GM23338 (cell line): Measurements from ENCODE around the gene AK2. TPM values are rescaled to one million over a fixed set of nuclear protein-coding genes. Genes with fewer than 3 reads are reported as not detected.

Experiments used
- ATAC-seq: fragments of 200-7000 bp; cut with Tn5 transposase; 3 replicates; pipeline ENCODE4 v1.9.1; 2020
- DNase-seq: peaks from one replicate; pipeline ENCODE4 v3.0.0-alpha.2; 2015; ENCODE audit warnings: low spot score
- H2AFZ ChIP-seq: fragments of 200-600 bp; sonication (generic); 2 replicates; pipeline ENCODE4 v1.8.0; 2016; ENCODE audit warnings: antibody characterized with exemption, mild to moderate bottlenecking, moderate library complexity
- H3F3A ChIP-seq: fragments of 200-600 bp; sonication (generic); replicated peaks from 2 replicates; pipeline ENCODE4 v1.8.0; 2017; ENCODE audit warnings: antibody characterized with exemption, mixed run types, low read depth
- H3K27ac ChIP-seq: fragments of 200-600 bp; sonication (generic); 2 replicates; pipeline ENCODE4 v1.6.1; 2016; ENCODE audit warnings: low read depth
- H3K27me3 ChIP-seq: fragments of 200-600 bp; sonication (generic); 2 replicates; pipeline ENCODE4 v1.8.0; 2016; ENCODE audit warnings: mild to moderate bottlenecking, mixed run types, moderate library complexity; ENCODE audit not compliant: insufficient read depth
- H3K36me3 ChIP-seq: fragments of 200-600 bp; sonication (generic); 2 replicates; pipeline ENCODE4 v1.8.0; 2016; ENCODE audit warnings: mild to moderate bottlenecking; ENCODE audit not compliant: insufficient read depth
- H3K4me1 ChIP-seq: fragments of 200-600 bp; sonication (generic); 2 replicates; pipeline ENCODE4 v1.8.0; 2016; ENCODE audit warnings: mild to moderate bottlenecking, moderate library complexity; ENCODE audit not compliant: insufficient read depth
- H3K4me2 ChIP-seq: fragments of 200-600 bp; sonication (generic); 2 replicates; pipeline ENCODE4 v1.7.1; 2017; ENCODE audit warnings: mixed run types
- H3K4me3 ChIP-seq: fragments of 200-600 bp; sonication (generic); 2 replicates; pipeline ENCODE4 v1.6.1; 2016; ENCODE audit warnings: mixed run types
- H3K79me2 ChIP-seq: fragments of 200-600 bp; sonication (generic); replicated peaks from 2 replicates; pipeline ENCODE4 v1.8.0; 2017; ENCODE audit warnings: mild to moderate bottlenecking; ENCODE audit not compliant: insufficient read depth
- H3K9me2 ChIP-seq: fragments of 200-600 bp; sonication (generic); 2 replicates; pipeline ENCODE4 v1.8.0; 2017; ENCODE audit not compliant: insufficient read depth
- H4K20me1 ChIP-seq: fragments of 200-600 bp; sonication (generic); replicated peaks from 2 replicates; pipeline ENCODE4 v1.8.0; 2017; ENCODE audit warnings: mild to moderate bottlenecking; ENCODE audit not compliant: insufficient read depth
- H3K27ac Mint-ChIP-seq: 2 replicates; pipeline ENCODE4 v1.8.0; 2020; ENCODE audit warnings: inconsistent platforms, mild to moderate bottlenecking, moderate library complexity, mixed read lengths
- H3K27me3 Mint-ChIP-seq: 3 replicates; pipeline ENCODE4 v1.8.0; 2022; ENCODE audit warnings: low read depth, mild to moderate bottlenecking, moderate library complexity, mixed read lengths, inconsistent platforms; ENCODE audit not compliant: insufficient read depth, poor library complexity
- H3K36me3 Mint-ChIP-seq: 3 replicates; pipeline ENCODE4 v1.8.0; 2021; ENCODE audit warnings: low read depth, mild to moderate bottlenecking, inconsistent platforms, moderate library complexity, mixed read lengths
- H3K4me1 Mint-ChIP-seq: 3 replicates; pipeline ENCODE4 v1.8.0; 2020; ENCODE audit warnings: mild to moderate bottlenecking, inconsistent platforms, mixed read lengths
- H3K4me3 Mint-ChIP-seq: 3 replicates; pipeline ENCODE4 v1.8.0; 2021; ENCODE audit warnings: moderate library complexity, mild to moderate bottlenecking, inconsistent platforms, mixed read lengths
- H3K9me3 Mint-ChIP-seq: 3 replicates; pipeline ENCODE4 v1.8.0; 2020; ENCODE audit warnings: moderate library complexity, mild to moderate bottlenecking, inconsistent platforms, mixed read lengths
- CREB1 ChIP-seq: fragments of 250-450 bp; sonication (Bioruptor Pico); IDR thresholded peaks from 2 replicates; pipeline ENCODE4 v1.5.0; 2020; ENCODE audit warnings: low read depth, mild to moderate bottlenecking, moderate library complexity
- EZH2 ChIP-seq: fragments of 200-600 bp; sonication (generic); IDR thresholded peaks from one replicate; pipeline ENCODE4 v1.8.0; 2017; ENCODE audit warnings: antibody characterized with exemption, mild to moderate bottlenecking, low read depth; ENCODE audit not compliant: unreplicated experiment
- EZH2phosphoT487 ChIP-seq: fragments of 200-600 bp; sonication (generic); IDR thresholded peaks from one replicate; pipeline ENCODE4 v1.8.1; 2018; ENCODE audit warnings: antibody characterized with exemption; ENCODE audit not compliant: unreplicated experiment
- JUNB ChIP-seq: IDR thresholded peaks from one replicate; pipeline ENCODE4 v1.6.1; 2016; ENCODE audit warnings: antibody characterized with exemption; ENCODE audit not compliant: unreplicated experiment
- NANOG ChIP-seq: IDR thresholded peaks from 2 replicates; pipeline ENCODE4 v1.6.1; 2016; ENCODE audit warnings: antibody characterized with exemption, borderline replicate concordance
- STAT1 ChIP-seq: IDR thresholded peaks from one replicate; pipeline ENCODE4 v1.6.1; 2016; ENCODE audit warnings: antibody characterized with exemption; ENCODE audit not compliant: unreplicated experiment
- ZNF114 ChIP-seq: fragments of 250-450 bp; sonication (Bioruptor Pico); IDR thresholded peaks from 2 replicates; pipeline ENCODE4 v1.5.0; 2020; ENCODE audit warnings: mild to moderate bottlenecking, moderate library complexity
- ZNF331 ChIP-seq: fragments of 250-450 bp; sonication (Bioruptor Pico); IDR thresholded peaks from 2 replicates; pipeline ENCODE4 v1.5.0; 2020; ENCODE audit warnings: low read depth, mild to moderate bottlenecking, moderate library complexity
- polyA plus RNA-seq: library from polyadenylated mRNA; unstranded; fragments of >200 nt; fragmentation: Nextera tagmentation; extraction: Ambion mirVana; gene quantifications from 2 replicates; pipeline ENCODE4 v1.2.1, GENCODE V29; 2016
- total RNA-seq: library from RNA; depleted of rRNA; stranded (reverse); fragments of >200 nt; shearing (Covaris generic); gene quantifications from 2 replicates; pipeline ENCODE4 v1.2.3, GENCODE V29; 2014
- TF ChIP-seq, protein P1 (sequence below): IDR thresholded peaks from one replicate; pipeline ENCODE4 v1.6.1; 2018; ENCODE audit warnings: antibody characterized with exemption; ENCODE audit not compliant: unreplicated experiment
- TF ChIP-seq, protein P2 (sequence below), 2 experiments: fragments of 200-600 bp in 1 of 2; sonication (generic) in 1 of 2; conservative IDR thresholded peaks; 2 replicates each; pipeline versions ENCODE4 v1.5.1 to v1.6.1; 2016 to 2017; ENCODE audit warnings: antibody characterized with exemption in 2 of 2, low read depth in 2 of 2, mild to moderate bottlenecking in 2 of 2, moderate library complexity in 1 of 2

The AK2 gene
- total and polyA plus RNA-seq, 2 experiments from 2014 or later, result 125 to 142 TPM

DNA sequence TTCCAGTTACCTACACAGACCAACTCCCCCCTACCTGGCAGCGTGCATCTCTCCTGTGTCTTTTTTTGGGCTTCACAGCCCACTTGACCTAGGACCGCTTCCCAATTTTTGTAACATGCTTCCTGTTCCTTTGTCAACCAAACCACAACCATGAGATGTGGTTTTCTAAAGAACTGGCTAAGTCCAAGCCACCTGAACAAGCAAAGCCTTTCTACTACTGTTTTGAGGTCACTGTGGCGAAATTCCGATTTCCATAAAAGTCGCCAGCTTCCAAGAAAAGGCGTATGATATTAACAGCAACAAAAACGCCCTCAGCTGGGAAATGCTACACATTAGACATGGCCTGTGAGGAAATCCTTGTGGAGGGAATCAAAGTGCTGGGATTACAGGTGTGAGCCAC is 12.7 kb upstream of the AK2 start (continued):
- TF ChIP-seq ZNF114 (CRISPR knock-in tag) (no peak), CREB1 (CRISPR knock-in tag) (no peak), EZH2phosphoT487 (no peak), JUNB (no peak), NANOG (no peak)
- TF ChIP-seq, protein P1, sequence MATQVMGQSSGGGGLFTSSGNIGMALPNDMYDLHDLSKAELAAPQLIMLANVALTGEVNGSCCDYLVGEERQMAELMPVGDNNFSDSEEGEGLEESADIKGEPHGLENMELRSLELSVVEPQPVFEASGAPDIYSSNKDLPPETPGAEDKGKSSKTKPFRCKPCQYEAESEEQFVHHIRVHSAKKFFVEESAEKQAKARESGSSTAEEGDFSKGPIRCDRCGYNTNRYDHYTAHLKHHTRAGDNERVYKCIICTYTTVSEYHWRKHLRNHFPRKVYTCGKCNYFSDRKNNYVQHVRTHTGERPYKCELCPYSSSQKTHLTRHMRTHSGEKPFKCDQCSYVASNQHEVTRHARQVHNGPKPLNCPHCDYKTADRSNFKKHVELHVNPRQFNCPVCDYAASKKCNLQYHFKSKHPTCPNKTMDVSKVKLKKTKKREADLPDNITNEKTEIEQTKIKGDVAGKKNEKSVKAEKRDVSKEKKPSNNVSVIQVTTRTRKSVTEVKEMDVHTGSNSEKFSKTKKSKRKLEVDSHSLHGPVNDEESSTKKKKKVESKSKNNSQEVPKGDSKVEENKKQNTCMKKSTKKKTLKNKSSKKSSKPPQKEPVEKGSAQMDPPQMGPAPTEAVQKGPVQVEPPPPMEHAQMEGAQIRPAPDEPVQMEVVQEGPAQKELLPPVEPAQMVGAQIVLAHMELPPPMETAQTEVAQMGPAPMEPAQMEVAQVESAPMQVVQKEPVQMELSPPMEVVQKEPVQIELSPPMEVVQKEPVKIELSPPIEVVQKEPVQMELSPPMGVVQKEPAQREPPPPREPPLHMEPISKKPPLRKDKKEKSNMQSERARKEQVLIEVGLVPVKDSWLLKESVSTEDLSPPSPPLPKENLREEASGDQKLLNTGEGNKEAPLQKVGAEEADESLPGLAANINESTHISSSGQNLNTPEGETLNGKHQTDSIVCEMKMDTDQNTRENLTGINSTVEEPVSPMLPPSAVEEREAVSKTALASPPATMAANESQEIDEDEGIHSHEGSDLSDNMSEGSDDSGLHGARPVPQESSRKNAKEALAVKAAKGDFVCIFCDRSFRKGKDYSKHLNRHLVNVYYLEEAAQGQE, result no peak

- no peak for ATAC-seq
- H3K9me3 Mint-ChIP-seq, result peaks cover 12% of the 10 kb centered on the region
- no peak for TF ChIP-seq ZNF114 (CRISPR knock-in tag)
- no peak for TF ChIP-seq CREB1 (CRISPR knock-in tag)
- TF ChIP-seq, protein P2, sequence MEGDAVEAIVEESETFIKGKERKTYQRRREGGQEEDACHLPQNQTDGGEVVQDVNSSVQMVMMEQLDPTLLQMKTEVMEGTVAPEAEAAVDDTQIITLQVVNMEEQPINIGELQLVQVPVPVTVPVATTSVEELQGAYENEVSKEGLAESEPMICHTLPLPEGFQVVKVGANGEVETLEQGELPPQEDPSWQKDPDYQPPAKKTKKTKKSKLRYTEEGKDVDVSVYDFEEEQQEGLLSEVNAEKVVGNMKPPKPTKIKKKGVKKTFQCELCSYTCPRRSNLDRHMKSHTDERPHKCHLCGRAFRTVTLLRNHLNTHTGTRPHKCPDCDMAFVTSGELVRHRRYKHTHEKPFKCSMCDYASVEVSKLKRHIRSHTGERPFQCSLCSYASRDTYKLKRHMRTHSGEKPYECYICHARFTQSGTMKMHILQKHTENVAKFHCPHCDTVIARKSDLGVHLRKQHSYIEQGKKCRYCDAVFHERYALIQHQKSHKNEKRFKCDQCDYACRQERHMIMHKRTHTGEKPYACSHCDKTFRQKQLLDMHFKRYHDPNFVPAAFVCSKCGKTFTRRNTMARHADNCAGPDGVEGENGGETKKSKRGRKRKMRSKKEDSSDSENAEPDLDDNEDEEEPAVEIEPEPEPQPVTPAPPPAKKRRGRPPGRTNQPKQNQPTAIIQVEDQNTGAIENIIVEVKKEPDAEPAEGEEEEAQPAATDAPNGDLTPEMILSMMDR (conservative IDR thresholded peaks at IDR 0.05; ENCODE audit: low read depth in 2 of 2), result no peak
- no peak for TF ChIP-seq ZNF331 (CRISPR knock-in tag)
- TF ChIP-seq, protein P1, result no peak
- no peak for TF ChIP-seq STAT1
- TF ChIP-seq EZH2, result no peak
Observed at GRCh38 chr1:33048426-33048825, 11.7 kb upstream of the AK2 start.

More at GRCh38 chr1:33048426-33048825, 11.7 kb upstream of the AK2 start:
- Histone ChIP-seq H3F3A (no peaks in the 10 kb centered on the region), H4K20me1 (no peaks in the 10 kb centered on the region), H3K9me2 (no peaks in the 10 kb centered on the region), H3K4me1 (peaks cover 3% of the 10 kb centered on the region; the same call in 1 of the 2 replicates), H3K27me3 (no peaks in the 10 kb centered on the region), H3K79me2 (no peaks in the 10 kb centered on the region), H2AFZ (no peak overlapping the region), H3K4me3 (no peak overlapping the region), H3K36me3 (no peaks in the 10 kb centered on the region), H3K4me2 (no peak overlapping the region), H3K27ac (no peak overlapping the region)
- Mint-ChIP-seq H3K4me3 (no peak overlapping the region), H3K4me1 (peaks cover 12% of the 10 kb centered on the region; the same call in 2 of the 3 replicates), H3K27ac (no peak overlapping the region), H3K27me3 (no peaks in the 10 kb centered on the region), H3K36me3 (peaks cover 9% of the 10 kb centered on the region)
- no peak for DNase-seq
